ENCODE measurements around the gene TRAPPC3L.

DNA sequence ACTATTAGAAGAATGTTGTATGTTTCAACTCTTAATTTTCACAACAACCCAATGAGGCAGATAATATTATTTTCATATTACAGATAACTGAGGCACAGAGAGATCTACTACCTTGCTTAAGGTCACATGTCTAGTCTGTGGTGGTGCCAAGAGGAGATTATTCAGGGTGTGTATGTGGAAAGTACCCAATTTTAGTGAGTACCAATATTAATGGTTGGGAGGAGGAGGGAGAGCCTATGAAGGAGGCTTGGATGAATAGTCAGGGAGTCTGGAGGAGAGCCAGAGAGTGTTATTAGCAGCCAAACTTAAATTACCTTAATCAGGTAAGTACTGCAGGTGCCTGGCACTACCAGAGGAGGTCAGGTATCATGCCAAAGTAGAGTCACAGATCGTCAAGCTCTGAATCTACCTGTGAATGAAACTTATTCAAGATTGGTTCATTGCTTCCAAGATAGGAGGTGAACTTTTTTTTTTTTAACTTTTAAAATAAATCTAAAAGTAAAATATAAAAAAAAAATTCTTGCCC lies 95.2 kb downstream of the TRAPPC3L start:
- TF ChIP-seq, protein P1, sequence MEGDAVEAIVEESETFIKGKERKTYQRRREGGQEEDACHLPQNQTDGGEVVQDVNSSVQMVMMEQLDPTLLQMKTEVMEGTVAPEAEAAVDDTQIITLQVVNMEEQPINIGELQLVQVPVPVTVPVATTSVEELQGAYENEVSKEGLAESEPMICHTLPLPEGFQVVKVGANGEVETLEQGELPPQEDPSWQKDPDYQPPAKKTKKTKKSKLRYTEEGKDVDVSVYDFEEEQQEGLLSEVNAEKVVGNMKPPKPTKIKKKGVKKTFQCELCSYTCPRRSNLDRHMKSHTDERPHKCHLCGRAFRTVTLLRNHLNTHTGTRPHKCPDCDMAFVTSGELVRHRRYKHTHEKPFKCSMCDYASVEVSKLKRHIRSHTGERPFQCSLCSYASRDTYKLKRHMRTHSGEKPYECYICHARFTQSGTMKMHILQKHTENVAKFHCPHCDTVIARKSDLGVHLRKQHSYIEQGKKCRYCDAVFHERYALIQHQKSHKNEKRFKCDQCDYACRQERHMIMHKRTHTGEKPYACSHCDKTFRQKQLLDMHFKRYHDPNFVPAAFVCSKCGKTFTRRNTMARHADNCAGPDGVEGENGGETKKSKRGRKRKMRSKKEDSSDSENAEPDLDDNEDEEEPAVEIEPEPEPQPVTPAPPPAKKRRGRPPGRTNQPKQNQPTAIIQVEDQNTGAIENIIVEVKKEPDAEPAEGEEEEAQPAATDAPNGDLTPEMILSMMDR (IDR thresholded peaks at IDR 0.05; ENCODE audit: low read depth, low read length, poor library complexity, severe bottlenecking): no peak
- no peak for TF ChIP-seq EZH2phosphoT487 (IDR thresholded peaks at IDR 0.05; ENCODE audit: borderline replicate concordance, low read length)

Measured in DOHH2 (cell line).